Ovary (tissue), 3 donors: ENCODE results near the gene ZNRF1.

ENCODE experiments used
- CTCF ChIP-seq, 3 donors: fragments of 450-650 bp in 2 of 3; fragments of 200-600 bp in 1 of 3; IDR thresholded peaks; one replicate each; pipeline versions ENCODE4 v1.5.1 to v1.8.0; 2016 to 2022; ENCODE audit warnings: antibody characterized with exemption in 3 of 3, mild to moderate bottlenecking in 1 of 3
- EP300 ChIP-seq: sonication (generic); formaldehyde crosslinking; IDR thresholded peaks from one replicate; pipeline ENCODE4 v1.6.1; 2017; ENCODE audit warnings: antibody characterized with exemption
- donor health status: DM: no; HTN: no; CAD: no.

- TF ChIP-seq CTCF (IDR thresholded peaks at IDR 0.05) (no peak), EP300 (no peak)
Observed at GRCh38 chr16:75086281-75086680, 87.5 kb downstream of the ZNRF1 start.
